ENCODE data around the gene TMTC1.
"Not testable (repeated sequence)": the region's sequence is repeated elsewhere in the genome, so short reads cannot be mapped to it uniquely, and the experiment has no call there.

Gene TMTC1

DNA sequence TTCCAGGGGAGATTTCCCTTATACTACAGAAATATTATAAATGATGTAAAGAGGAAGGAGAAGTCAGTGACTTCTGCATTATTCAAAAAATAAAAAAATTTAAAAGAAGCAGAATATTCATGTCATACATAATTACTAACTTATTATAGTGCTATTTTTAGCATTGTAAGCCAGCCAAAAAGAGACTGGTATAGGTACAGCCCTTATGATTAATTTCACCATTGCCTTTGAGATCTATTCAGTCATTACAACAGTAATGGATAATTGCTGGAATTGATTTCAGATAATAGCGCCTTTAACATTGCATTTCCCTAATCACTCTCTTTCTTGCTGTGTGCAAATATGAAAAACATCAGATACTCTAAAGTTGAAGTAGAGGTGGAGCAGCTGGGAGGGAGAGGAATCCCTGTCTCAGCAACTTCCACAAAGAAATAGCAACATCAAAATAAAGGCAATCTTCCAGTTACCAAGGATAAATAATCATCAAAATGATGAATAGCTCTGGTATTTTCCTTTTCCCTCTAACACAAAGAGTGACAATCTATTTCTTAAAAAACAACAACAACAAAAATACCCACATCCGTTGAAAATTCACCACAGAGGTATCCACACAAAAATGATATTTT is 214.5 kb downstream of the TMTC1 start:
- DNase-seq (ENCODE audit: low read depth): no peak

DNA sequence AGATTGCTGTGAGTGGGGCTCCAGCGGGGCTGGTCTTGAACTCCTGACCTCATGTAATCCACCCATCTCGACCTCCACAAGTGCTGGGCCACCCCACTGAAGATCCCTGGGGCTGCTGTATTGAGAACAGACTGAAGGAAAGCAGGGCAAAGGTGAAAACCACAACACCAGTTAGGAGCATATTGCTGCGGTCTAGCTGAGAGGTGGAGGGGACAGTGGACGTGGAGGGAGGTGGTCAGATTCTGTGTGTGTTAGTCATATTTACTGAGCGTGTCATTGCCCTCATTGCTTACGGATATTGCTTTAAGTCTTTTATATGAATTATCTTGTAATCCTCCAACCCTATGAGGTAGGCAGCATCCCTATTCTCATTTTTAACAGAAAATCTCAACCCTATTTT is 217.3 kb downstream of the TMTC1 start:
- DNase-seq (ENCODE audit: low read depth): no peak

DNA sequence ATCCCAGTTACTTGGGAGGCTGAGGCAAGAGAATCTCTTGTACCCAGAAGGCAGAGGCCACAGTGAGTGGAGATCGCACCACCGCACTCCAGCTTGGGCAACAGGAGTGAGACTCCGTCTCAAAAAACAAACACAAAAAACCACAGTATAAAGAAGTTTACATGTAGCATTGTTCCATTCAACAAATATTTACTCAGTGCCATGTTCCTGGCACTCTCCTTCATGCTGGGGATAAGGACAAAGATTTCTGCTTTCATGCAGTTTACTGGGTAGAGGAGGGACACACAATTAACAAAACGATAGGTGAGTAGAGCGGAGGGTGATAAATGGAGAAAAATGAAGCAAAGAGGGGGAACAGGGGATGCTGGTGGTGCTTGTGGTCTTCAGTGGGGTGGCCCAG is 218.0 kb downstream of the TMTC1 start:
- DNase-seq (ENCODE audit: low read depth): no peak

DNA sequence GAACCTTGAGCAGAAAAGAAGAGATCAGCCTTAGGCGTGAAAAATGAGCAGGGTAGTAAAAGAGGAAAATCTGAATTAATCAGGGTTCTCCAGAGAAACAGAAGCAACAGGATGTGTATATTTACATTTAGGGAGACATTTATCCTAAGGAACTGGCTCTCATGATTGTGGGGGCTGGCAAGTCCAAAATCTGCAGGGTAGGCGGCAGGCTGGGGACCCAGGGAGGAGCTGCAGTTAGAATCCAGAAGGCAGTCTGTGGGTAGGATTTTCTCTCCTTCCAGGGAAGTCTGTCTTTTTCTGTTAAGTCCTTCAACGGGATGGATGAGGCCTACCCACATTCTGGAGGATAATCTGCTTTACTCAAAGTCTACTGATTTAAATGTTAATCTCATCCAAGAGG is 218.8 kb downstream of the TMTC1 start:
- no peak for DNase-seq (ENCODE audit: low read depth)

DNA sequence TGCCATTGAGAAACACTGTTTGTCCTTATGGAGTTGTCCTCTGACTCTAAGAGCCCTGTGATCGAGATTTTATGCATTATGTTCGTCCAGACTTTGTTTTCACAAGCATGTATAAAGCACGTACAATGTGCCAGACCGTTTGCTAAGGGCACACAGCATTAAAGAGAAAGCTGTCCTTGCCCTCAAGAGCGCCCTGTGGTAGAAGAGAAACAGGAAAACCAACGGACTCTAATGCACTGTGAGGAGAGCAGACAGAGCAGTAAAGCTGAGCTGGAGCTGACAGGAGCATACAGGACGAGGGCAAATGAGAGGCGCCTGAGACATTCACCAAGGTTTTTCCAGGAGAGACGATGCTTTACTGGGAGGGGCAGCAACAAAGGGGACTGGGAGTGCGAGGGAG is 220.1 kb downstream of the TMTC1 start:
- no peak for DNase-seq (ENCODE audit: low read depth)

DNA sequence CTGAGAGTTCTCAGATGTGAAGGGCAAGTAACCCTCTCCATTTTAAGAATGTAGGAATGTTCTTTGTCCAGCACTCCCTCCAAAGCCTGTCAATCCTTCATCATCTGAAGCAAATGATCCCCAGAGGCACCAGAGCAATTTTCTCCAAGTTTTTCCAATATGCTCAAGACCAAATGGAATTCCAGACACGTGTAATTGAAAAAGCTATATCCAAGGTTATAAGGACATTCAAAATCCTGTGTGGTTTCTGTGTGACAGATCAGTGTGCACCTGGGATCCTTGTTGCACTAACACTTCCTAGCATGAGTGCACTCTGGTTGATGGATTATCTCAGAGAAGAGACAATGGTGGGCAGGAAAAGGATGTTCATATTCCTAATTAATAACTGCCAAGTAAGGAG is 220.7 kb downstream of the TMTC1 start:
- DNase-seq (ENCODE audit: low read depth): no peak

DNA sequence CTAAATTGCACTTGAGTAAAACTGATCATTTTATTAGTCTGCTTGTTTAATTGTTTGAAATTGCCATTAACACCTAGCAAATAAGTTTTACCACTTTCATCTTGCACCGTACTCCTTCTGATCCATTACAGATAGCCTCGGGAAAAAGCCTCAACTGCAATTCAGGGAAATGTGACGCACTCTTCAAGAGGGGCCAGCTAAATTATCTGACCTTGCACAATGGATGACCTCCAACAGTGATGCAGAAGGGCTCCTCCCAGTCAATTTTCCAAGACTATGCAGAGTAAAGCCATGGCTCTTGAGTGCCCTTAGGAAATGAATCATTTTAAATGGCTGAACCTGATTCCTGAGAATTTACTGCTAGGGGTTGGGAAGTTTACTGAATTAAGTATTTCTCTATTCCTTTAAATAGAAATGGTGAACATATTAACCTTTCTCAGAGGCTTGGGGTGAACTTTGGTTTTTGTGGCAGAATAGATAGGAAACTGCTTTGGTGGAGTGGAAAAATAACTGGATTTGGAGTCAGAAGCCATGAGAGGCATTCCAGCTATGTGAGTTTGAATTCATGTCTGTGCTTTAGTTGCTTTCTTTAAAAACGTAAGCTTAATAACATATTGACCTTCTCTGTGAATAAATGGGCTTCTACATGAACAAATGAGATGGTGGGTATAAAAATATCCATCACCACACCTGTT is 221.5 kb downstream of the TMTC1 start:
- DNase-seq (ENCODE audit: low read depth): no peak

DNA sequence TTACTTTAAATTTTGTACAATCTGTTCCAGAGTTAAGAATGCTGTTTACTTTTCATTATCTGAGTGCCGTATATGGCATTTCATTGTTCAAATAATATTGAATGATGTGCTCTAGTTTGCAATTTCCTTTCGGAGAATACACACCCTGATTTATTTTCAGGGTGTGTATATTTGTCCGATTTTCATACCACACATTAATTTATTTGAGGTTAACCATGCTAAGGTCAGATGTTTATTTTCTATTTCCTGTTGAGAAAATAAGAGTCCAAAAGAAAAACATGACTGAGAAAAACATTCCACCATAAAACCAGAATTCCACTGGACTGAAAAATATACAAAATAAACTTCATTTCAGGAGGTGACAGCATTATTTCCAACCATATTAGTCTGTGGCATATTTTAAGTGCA is 222.1 kb downstream of the TMTC1 start:
- DNase-seq (ENCODE audit: low read depth): no peak

DNA sequence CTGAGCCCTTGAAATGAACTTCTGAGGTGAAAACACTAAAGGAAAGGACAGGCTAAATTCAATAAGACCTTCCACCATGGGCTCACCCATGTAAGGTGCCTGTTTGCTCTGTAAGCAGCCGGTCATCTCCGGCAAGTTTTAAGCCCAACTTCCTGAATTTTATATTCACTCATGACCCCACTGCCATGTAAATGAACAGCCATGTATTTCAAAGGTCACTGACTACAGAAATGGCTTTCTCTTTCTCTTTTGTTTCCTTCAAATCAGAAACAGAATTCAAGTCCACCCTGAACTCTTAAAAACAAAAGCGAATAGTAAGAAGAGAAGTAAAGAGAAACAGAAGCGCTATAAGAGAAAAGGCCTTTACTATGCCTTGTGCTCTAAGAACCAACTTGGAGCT is 224.5 kb downstream of the TMTC1 start:
- DNase-seq (ENCODE audit: low read depth): no peak

DNA sequence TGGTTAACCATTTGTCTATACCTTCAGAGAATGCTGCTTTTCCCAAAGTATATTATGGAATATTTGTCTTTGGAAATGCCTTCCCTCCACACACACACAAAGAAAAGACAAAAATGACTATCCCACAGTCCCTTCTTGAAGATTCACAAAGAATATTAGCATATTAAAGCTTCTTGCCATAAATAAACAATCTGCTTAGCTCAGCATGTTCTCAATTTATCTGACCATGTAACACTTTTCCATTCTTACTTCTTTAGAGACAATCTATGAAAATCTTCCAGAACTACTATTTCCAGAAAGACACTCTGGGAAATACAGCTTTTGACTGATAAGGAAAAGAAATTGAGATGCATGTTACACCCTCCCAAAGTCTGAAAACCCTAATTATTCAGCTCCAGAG is 227.4 kb downstream of the TMTC1 start:
- no peak for DNase-seq (ENCODE audit: low read depth)

DNA sequence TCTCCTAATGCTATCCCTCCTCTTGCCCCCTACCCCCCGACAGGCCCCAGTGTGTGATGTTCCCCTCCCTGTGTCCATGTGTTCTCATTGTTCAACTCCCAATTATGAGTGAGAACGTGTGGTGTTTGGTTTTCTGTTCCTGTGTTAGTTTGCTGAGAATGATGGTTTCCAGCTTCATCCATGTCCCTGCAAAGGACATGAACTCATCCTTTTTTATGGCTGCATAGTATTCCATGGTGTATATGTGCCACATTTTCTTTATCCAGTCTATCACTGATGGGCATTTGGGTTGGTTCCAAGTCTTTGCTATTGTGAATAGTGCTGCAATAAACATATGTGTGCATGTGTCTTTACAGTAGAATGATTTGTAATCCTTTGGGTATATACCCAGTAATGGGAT is 228.3 kb downstream of the TMTC1 start:
- DNase-seq (ENCODE audit: low read depth): not testable (repeated sequence)

DNA sequence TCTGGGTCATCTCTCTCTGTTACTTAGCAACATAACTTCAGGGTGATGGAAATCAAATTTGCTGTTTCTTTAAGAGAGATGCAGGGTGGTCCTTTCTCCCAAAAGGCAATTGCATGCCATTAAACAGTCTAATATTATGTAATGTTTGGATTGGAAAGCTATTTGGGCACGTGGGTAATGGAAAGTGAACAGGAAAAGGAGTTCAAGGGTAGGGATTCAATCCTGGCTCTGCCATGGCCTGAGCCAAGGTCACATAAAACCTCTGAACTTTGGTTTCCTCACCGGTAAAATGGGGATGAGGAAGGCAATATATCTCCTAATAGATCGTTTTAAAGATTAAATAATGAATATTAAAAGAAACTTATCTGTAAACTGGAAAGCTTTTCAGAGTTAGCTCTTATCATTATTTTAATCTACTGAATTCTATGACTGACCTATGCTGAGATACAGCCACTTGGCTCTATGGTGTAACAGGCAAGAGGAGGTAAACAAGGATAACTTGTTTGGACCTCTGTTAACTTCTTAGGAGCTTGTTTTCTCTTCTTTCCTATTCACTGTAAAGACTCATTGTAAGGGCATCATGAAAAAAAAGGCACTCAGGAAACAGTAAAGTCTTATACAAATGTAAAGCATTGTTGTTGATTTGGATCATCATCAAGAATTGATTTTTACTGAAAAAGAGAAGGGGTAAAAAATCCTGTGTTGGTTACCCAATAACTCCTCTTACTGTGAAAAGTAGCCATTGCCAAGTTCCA is 230.6 kb downstream of the TMTC1 start:
- DNase-seq (ENCODE audit: low read depth): no peak

DNA sequence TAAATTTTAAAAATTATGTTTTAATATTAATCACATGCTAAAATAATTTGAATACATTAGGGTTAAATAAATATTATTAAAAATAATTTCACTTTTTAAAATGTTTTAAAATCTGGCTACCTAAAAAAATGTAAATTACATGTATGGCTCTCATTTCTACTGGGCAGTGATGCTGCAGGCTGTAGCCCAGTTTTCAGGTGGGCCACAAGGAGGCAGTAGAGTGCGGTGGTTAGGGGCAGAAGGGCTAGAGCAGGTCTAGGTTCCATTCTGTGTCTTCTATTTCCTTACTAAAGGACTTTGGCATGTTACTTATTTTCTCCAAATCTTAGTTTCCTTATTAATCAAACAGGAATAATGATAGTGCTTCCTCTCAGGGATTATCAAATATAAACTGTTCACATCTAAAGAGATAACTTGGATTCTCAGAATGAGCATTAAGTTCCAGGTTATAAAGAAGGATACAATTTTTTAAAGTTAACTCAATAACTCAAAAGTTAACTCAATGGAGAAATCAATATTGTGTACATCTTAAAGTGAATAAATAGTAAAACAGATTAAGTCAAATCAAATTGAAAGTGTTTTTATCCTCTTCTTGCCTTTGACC is 231.3 kb downstream of the TMTC1 start:
- DNase-seq (ENCODE audit: low read depth): peak; percentile 6

DNA sequence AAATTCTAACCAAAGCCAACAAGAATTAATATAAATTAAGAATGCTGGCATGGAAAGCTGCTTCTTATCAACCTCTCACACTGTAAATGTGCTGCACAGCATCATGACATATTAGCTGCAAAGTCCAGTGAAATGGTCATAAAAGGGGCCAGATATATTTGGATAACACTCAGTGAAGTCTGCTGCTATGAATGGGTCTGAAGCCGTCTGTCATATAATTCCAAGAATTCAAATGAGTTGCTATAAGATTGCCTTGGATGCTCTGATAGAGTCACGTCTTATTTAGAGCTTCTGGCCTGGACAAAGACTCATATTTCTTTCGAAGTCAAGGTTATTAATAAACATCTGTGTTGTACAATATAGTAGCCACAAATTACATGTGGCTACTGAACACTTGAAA is 231.9 kb downstream of the TMTC1 start:
- DNase-seq (ENCODE audit: low read depth): no peak

DNA sequence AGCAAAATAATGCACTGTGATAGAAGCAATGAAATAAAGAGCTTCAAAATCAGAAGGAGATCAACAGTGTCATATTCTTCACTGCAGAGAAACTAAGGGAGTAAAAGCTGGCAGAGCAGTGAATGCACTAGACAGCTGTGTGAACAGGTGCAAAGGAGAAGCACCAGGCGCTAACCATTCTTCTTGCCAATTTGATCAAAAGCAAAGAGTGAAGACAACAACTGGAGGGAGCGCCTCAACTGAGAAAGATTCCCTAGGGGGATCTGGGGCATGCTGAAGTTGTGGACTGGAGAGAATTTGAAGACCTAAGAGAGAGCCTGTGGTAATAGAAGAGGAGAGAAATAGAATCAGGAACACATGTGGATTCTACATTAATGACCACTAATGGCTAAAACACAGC is 235.9 kb downstream of the TMTC1 start:
- no peak for DNase-seq (ENCODE audit: low read depth)

DNA sequence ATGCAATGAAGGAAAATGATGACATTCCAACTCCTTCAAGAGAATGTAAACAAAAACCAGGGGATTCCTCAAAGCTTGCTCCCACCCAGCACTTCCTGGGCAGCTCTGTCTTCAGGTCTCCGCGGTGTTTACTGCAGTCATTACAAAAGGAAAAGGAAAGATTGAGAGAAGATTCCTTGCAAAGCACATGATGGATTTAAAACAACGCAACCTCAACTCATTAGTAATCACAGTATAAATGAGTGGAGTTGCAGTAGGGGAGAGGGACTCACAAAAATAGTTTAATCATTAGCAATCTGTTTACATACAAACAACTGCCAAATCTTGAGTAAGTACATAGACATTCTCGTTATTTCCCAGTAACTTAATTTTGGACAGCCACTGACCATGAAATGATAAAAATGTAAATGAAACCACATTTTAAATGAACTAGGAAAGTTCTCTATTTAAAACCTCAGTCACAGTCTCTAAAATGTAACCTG is 236.6 kb downstream of the TMTC1 start:
- DNase-seq (ENCODE audit: low read depth): no peak

DNA sequence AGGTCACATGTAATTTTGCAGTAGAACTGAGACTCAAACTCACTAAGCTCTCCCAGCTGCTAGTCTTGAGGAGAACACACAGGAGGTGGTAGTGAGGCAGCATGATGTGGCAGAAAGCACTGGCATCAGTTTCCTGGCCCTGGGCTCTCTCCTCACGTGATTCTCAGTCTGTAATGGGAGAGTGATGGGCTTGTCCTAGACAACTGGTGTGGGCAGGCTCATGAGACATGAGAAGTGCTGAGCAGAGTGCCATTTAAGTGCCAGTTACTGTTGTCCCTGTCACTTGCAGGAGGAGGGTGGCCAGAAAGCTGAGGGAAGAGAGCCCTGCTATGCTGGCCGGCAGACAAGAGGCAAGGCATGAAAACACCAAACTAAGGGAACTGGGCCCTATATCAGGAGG is 237.7 kb downstream of the TMTC1 start:
- no peak for DNase-seq (ENCODE audit: low read depth)

DNA sequence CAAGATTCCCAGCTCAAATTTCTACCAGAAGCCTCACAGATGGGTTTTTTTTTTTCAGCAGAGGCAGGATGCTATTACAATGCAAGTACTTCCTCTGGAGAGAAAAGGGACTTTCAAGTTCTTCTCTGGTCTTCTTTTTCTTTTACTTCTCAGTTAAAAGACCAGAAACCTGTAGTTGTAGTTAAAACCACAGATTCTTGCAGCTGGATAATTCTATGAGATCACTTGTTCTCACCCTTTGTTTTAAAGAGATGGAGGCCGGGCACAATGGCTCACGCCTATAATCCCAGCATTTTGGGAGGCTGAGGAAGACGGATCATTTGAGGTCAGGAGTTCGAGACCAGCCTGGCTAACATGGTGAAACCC is 238.7 kb downstream of the TMTC1 start:
- DNase-seq (ENCODE audit: low read depth): no peak

DNA sequence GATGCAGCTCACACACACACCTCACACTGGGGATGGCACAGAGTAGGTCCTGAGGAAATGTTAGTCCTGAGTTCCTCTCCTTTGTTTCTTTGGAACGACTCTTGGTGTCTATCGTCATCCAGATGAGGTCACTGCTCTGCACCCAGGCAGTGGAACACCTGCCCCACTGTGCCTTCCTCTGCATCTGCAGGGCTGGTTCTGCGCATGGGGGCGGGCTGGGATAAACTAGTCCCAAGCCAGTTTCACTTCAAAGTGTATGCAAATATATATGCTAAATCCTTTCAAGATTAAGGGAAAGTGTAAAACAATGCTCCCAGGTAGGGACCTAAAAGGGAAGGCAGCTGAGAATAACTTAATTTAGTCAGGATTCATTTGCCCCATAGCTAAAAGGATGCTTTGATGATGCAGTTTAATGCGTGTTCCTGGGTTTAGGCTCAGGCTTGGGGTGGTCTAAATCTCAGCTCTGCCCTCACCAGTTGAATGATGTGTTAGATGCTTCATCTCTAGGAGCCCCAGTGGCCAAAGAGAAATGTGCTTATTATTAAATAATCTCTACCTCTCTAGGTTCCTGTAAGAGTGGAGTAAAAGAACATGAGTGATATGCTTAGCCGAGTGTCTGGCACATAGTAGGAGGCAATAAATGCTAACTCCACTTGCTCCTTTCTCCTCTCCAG is 239.2 kb downstream of the TMTC1 start:
- DNase-seq (ENCODE audit: low read depth): no peak

DNA sequence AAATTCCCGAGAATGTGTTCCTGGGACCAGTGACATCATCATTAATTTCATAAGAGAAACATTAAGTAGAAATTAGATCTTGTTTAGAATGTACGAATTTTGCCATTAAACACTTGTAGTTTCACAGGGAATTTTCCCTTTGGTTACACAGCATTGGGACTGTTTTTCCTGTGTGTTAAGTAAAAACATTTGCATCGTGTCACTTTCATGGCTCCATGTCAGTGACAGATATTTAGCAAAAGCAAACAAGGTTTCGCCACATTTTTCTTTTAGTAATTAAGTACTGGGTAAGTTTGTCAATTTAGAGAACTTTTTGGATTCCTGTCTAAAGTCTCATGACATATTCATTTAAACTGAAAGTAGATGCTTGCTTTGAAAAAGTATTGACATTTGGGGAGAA is 240.7 kb downstream of the TMTC1 start:
- no peak for DNase-seq (ENCODE audit: low read depth)

DNA sequence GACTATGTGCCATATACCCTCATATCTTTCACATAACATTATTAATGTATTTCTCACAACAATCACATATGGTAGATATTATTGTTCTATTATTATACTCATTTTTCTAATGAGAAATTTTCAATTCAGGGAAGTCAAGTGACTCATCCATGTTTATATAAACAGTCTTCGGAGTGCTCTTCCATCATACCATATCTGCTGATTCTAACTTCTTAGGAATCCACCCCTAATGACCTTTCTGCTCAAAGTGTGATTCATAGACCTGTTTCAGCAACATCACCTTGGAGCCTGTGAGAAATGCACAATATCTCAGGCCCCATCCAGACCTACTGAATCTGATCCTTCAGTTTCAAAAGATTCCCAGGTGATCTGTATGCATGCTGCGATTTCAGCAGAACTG is 246.4 kb downstream of the TMTC1 start:
- no peak for DNase-seq (ENCODE audit: low read depth)

DNA sequence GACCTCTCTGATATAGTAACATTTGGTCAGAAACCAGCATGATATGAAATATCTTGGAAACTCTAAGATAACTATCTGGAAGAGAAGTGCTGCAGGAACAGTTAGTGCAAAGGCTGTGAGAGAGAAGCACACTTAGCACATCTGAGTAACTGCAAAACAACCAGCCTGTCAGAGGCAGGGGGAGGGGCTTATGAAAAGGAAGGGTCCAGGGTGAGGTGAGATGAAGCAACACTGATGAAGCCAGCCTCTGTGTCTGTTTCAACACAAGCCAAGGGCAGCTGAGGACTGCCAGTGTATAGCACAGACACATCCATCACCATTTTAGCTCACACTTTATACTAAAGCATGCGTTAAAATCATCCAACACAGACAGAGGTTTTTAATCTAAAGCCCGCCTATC is 248.8 kb downstream of the TMTC1 start:
- no peak for DNase-seq (ENCODE audit: low read depth)

Data from T-helper 22 cell (primary cell).